ENCODE measurements around the gene CACNA1I.

DNA sequence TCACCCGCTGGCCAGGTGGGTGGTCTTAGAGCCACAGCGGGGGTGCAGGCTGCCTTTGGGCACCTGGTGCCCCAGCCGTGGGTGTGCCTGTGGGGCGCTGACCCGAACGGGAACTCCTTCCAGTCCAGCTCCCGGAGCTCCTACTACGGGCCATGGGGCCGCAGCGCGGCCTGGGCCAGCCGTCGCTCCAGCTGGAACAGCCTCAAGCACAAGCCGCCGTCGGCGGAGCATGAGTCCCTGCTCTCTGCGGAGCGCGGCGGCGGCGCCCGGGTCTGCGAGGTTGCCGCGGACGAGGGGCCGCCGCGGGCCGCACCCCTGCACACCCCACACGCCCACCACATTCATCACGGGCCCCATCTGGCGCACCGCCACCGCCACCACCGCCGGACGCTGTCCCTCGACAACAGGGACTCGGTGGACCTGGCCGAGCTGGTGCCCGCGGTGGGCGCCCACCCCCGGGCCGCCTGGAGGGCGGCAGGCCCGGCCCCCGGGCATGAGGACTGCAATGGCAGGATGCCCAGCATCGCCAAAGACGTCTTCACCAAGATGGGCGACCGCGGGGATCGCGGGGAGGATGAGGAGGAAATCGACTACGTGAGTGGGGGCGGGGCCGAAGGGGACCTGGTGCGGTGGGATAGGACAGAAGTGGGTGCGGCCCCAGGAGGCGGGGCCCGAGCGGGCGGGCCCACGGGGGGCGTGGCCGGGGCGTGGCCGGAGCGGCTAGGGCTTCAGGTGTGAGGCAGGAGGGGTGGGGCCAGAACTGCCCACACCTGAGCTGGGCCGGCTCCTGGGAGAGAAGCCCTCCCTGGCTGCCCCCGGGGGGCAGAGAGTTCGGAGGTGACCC lies 91.5 kb downstream of the CACNA1I start:
- TF ChIP-seq, protein P1, sequence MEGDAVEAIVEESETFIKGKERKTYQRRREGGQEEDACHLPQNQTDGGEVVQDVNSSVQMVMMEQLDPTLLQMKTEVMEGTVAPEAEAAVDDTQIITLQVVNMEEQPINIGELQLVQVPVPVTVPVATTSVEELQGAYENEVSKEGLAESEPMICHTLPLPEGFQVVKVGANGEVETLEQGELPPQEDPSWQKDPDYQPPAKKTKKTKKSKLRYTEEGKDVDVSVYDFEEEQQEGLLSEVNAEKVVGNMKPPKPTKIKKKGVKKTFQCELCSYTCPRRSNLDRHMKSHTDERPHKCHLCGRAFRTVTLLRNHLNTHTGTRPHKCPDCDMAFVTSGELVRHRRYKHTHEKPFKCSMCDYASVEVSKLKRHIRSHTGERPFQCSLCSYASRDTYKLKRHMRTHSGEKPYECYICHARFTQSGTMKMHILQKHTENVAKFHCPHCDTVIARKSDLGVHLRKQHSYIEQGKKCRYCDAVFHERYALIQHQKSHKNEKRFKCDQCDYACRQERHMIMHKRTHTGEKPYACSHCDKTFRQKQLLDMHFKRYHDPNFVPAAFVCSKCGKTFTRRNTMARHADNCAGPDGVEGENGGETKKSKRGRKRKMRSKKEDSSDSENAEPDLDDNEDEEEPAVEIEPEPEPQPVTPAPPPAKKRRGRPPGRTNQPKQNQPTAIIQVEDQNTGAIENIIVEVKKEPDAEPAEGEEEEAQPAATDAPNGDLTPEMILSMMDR (IDR thresholded peaks at IDR 0.05), result no peak
- no peak for TF ChIP-seq POLR2A (IDR thresholded peaks at IDR 0.05)
